GM18517 (cell line): ENCODE data around the gene NR2F1.

Source experiments
- ATAC-seq: cut with Tn5 transposase; IDR thresholded peaks from one replicate; pipeline ENCODE4 v1.9.1; 2021; ENCODE audit warnings: mild to moderate bottlenecking, moderate library complexity; ENCODE audit not compliant: unreplicated experiment

Gene NR2F1

DNA sequence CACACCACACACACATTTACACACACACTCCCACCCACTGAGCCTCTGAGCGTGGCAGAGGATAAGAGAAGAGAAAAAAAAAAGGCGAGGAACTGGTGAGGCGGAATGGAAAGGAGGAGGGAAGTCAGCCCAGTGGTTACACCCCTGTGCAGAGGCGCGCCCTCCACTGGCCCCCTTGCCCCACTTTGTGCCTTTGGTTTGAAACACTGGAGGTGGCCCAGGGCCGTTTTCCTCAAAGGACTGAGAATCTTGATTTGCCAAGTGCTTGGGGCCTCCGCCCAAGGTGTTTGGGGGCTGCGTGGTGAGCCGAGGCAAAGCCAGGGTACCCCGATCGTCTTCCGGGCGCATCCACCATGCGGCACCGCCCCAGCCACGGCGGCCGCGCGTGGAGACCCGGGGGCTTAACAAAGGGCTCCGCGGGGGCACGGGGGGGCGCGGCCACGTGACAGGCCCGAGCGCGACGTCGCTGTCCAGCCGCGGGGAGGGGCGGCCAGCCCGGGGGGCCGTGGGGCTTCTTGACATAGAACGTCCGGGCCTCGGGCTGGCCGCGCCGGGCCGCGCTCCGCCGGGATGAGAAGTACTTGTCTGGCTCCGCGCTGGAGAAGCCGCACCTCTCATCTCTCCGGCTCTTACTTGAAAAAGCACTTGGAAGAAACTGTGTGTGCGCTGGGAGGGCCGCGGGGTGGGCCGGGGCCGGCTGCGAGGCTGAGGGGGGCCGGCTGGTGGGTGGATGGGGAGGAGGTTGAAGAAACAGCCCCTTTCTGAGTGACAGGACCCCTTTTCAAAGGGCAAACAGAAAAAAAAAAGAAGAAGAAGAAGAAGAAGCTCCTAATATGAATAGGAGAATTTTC lies 21.0 kb downstream of the NR2F1 start:
- no peak for ATAC-seq

- no peak for ATAC-seq
Measured at GRCh38 chr5:93604644-93605515, 21.9 kb downstream of the NR2F1 start.

GRCh38 chr5:93606382-93606752 lies 23.3 kb downstream of the NR2F1 start:
- no peak for ATAC-seq

DNA sequence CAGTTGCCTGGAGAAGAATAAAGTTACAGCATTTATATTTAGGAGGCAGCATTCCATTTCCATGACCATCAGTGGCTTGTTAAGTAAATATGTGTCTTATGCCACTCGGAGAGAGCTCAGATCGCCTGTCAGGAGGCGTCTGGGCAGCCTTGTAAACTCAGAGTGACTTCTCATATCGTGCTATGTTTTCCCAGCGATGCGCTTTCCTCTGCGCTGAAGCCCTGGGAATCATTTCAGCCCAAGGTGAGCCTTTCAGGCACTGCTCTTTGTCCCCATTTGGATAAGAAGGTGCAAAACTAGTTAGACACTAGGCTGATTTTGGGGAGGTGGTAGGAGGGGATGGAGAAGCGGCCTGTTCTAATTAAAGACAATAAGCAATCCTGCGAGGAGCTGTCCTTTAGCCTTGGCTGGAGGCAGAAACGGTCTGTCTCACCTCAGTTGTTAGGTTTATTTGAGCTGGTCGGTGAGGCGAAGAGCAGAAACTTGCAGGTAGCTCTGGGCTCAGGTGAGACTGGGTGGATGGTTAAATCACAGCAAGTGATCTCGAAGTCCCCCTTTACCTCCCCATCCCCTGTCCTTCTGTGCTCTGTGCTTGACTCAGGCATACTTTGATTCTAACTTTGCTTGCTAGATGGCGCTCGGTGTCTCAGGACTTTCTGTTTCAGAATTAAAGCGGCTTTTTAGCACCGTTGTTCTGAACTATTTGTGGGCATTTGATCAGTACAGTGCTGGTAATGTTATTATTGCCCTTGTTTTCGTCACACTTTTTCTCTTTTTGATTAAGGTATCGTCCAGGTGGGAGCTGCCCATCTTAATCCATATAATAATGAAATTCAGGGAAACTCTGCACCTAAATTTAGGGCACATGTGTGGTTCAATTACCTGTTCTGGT lies 24.6 kb downstream of the NR2F1 start:
- peak; percentile 75 for ATAC-seq

GRCh38 chr5:93608855-93609254 lies 25.8 kb downstream of the NR2F1 start:
- ATAC-seq, result no peak

DNA sequence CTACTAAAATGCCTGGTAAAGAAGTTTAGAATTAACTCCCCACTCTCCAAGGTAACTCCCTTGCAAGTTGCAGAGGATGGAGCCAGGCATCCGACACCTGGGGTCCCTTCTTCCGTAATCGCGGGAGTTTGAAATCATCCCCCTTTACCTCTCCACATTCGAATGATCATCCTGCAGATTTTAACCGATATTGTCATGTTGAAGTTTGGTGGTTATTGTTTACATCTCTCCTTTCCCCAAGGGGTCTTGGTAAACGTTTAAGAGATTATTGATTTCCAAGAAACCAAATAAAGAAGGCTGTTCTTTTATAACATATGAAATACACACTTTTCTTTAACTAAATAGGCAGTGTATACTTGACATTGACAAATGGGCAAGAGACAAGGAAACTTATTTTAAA lies 26.7 kb downstream of the NR2F1 start:
- ATAC-seq, result no peak

- no peak for ATAC-seq
Measured at GRCh38 chr5:93610581-93611272, 27.7 kb downstream of the NR2F1 start.

DNA sequence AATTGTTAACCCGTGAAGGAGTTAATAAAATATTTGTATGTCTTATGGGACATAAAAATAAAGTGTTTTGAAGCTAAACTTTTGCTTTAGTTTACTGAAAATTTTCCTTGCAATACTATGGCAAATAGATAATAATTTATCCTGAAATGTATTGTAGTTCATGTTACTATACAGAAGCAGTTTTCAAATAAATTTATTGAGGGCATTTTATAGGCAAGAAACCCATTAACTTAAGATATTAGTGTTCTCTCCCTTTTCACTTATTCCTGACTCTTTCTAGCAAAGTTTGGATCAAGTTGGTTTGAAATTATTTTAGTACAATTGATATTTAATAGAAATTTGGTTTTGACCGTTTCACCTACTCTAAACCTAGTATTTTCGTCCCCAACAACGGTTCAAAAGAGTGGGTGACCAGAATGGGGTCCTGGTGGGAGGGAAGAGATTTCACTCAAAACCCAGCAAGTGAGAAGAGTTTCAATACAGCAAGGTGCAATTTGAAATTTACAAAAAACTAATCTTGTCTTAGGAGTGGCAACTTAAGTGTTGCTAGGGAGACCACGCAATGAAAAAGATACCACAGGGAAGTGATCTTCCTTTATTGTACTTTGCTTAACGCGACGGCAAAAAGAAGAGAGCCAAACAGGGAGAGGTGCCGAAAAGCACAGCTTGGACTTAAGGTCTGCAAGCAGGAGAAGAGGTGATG lies 28.4 kb downstream of the NR2F1 start:
- no peak for ATAC-seq

GRCh38 chr5:93611976-93612854 lies 29.2 kb downstream of the NR2F1 start:
- no peak for ATAC-seq

DNA sequence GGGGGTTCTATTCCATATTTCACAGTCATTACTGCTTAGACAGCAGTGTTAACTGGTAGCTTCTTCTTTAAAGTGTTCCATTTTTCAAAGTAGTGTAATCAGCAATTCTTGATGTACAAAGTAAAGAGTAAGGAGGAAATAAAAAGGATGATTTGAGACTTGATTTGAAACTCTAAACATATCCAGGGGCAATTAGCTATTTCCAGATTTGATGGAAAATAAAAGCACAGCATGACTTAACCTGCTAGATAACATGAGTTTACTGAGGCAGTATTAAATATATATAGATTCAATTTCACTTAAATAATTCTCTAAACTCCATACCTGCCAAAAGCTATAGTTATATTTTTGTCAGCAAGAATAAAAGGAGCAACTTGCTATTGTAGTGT lies 29.8 kb downstream of the NR2F1 start:
- ATAC-seq, result no peak

- ATAC-seq, result no peak
Measured at GRCh38 chr5:93616538-93617174, 33.6 kb downstream of the NR2F1 start.

GRCh38 chr5:93620487-93621326 lies 37.7 kb downstream of the NR2F1 start:
- ATAC-seq, result peak; percentile 90

- ATAC-seq, result no peak
Measured at GRCh38 chr5:93621327-93621798, 38.3 kb downstream of the NR2F1 start.

GRCh38 chr5:93622240-93622885 lies 39.3 kb downstream of the NR2F1 start:
- no peak for ATAC-seq

DNA sequence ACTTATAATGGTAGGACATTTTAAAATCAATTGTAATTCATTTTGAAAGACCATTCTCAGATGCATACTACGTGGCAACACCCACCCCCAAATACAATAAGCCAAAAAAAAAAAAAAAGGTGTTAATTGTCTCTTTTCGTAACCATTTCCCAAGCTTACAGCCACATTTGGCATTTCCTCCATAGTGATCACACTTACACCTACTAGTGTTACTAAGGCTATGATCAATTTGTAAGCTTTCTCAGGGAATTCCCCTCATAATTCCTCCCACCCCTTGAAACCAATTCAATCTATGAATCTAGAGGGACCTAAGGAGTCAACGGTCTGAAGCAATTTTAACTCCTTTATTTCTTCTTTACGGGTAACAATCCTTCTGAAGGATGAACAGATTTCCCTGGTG lies 40.1 kb downstream of the NR2F1 start:
- no peak for ATAC-seq

GRCh38 chr5:93626801-93627200 lies 43.8 kb downstream of the NR2F1 start:
- ATAC-seq, result no peak

GRCh38 chr5:93632327-93632726 lies 49.3 kb downstream of the NR2F1 start:
- no peak for ATAC-seq
